HEK293 (cell line): ENCODE data around the gene PRR11.

Experiments used
- CTCF ChIA-PET: fragments of 350-600 bp; formaldehyde crosslinking; extraction: SDS; loops from one replicate; lab custom pipeline; 2021; ENCODE audit warnings: antibody characterized with exemption; lab: Yijun Ruan, JAX
- POLR2A ChIA-PET: fragments of 300-600 bp; formaldehyde crosslinking; extraction: SDS; loops from one replicate; lab custom pipeline; 2020; ENCODE audit warnings: antibody characterized with exemption, inconsistent platforms; lab: Yijun Ruan, JAX
- H3K27ac ChIP-seq: fragments of 200-500 bp; sonication (Bioruptor generic); 2 replicates; pipeline ENCODE4 v1.5.1; 2014; ENCODE audit warnings: low read depth, low read length, control low read depth, inconsistent platforms; ENCODE audit errors: extremely low read depth
- H3K36me3 ChIP-seq, 2 experiments: fragments of 200-500 bp in 1 of 2; sonication (Bioruptor generic) in 1 of 2; 1 replicate in 1 of 2; 2 replicates in 1 of 2; pipeline ENCODE4 v1.5.1; 2014 to 2017; ENCODE audit warnings: inconsistent platforms in 2 of 2, low read length in 2 of 2; ENCODE audit not compliant: control insufficient read depth in 2 of 2, insufficient read depth in 1 of 2
- H3K4me1 ChIP-seq: fragments of 200-500 bp; sonication (Bioruptor generic); 2 replicates; pipeline ENCODE4 v1.5.1; 2014; ENCODE audit warnings: mild to moderate bottlenecking, low read length, inconsistent platforms; ENCODE audit not compliant: control insufficient read depth, insufficient read depth
- H3K4me3 ChIP-seq: 2 replicates; pipeline ENCODE4 v1.5.1; 2011; ENCODE audit warnings: low read depth, mild to moderate bottlenecking, control low read depth, low read length, moderate library complexity
- H3K9me3 ChIP-seq: fragments of 200-500 bp; sonication (Bioruptor generic); 2 replicates; pipeline ENCODE4 v1.5.1; 2014; ENCODE audit warnings: low read depth, low read length, inconsistent platforms; ENCODE audit not compliant: control insufficient read depth, insufficient read depth
- GLI4 ChIP-seq: fragments of 450-650 bp; formaldehyde crosslinking; IDR thresholded peaks from 2 replicates; pipeline ENCODE4 v1.5.1; 2016; ENCODE audit warnings: missing biosample characterization, missing genetic modification characterization
- YY1 ChIP-seq: fragments of 450-650 bp; formaldehyde crosslinking; IDR thresholded peaks from 2 replicates; pipeline ENCODE4 v1.5.1; 2018; ENCODE audit warnings: missing biosample characterization, missing genetic modification characterization
- ZBTB7A ChIP-seq: fragments of 450-650 bp; formaldehyde crosslinking; IDR thresholded peaks from 2 replicates; pipeline ENCODE4 v1.5.1; 2016; ENCODE audit warnings: low read depth, missing biosample characterization, missing genetic modification characterization
- ZFP41 ChIP-seq: fragments of 450-650 bp; formaldehyde crosslinking; IDR thresholded peaks from 2 replicates; pipeline ENCODE4 v1.5.1; 2016; ENCODE audit warnings: missing biosample characterization, missing genetic modification characterization, borderline replicate concordance
- ZFP69B ChIP-seq: fragments of 450-650 bp; formaldehyde crosslinking; IDR thresholded peaks from 2 replicates; pipeline ENCODE4 v1.5.1; 2016; ENCODE audit warnings: missing biosample characterization, missing genetic modification characterization
- ZNF132 ChIP-seq: fragments of 450-650 bp; formaldehyde crosslinking; IDR thresholded peaks from 2 replicates; pipeline ENCODE4 v1.5.1; 2017; ENCODE audit warnings: missing biosample characterization, missing genetic modification characterization, borderline replicate concordance
- ZNF16 ChIP-seq: fragments of 450-650 bp; formaldehyde crosslinking; IDR thresholded peaks from 2 replicates; pipeline ENCODE4 v1.5.1; 2016; ENCODE audit warnings: low read depth, missing biosample characterization, missing genetic modification characterization
- ZNF214 ChIP-seq: fragments of 450-650 bp; formaldehyde crosslinking; IDR thresholded peaks from 2 replicates; pipeline ENCODE4 v1.5.1; 2017; ENCODE audit warnings: missing biosample characterization, mild to moderate bottlenecking, missing genetic modification characterization, borderline replicate concordance
- ZNF223 ChIP-seq: fragments of 450-650 bp; formaldehyde crosslinking; IDR thresholded peaks from 2 replicates; pipeline ENCODE4 v1.5.1; 2016; ENCODE audit warnings: missing biosample characterization, missing genetic modification characterization
- ZNF266 ChIP-seq: fragments of 450-650 bp; formaldehyde crosslinking; IDR thresholded peaks from 2 replicates; pipeline ENCODE4 v1.5.1; 2016; ENCODE audit warnings: missing biosample characterization, missing genetic modification characterization, low read depth
- ZNF391 ChIP-seq: fragments of 450-650 bp; formaldehyde crosslinking; IDR thresholded peaks from 2 replicates; pipeline ENCODE4 v1.5.1; 2016; ENCODE audit warnings: low read depth, missing biosample characterization, missing genetic modification characterization, borderline replicate concordance
- ZNF394 ChIP-seq: fragments of 450-650 bp; formaldehyde crosslinking; IDR thresholded peaks from 2 replicates; pipeline ENCODE4 v1.5.1; 2016; ENCODE audit warnings: missing biosample characterization, missing genetic modification characterization, mild to moderate bottlenecking, moderate library complexity, borderline replicate concordance
- ZNF473 ChIP-seq: fragments of 450-650 bp; formaldehyde crosslinking; IDR thresholded peaks from 2 replicates; pipeline ENCODE4 v1.5.1; 2017; ENCODE audit warnings: missing biosample characterization, missing genetic modification characterization
- ZNF600 ChIP-seq: fragments of 450-650 bp; formaldehyde crosslinking; IDR thresholded peaks from 2 replicates; pipeline ENCODE4 v1.5.1; 2016; ENCODE audit warnings: missing biosample characterization, missing genetic modification characterization
- ZNF664 ChIP-seq: fragments of 450-650 bp; formaldehyde crosslinking; IDR thresholded peaks from 2 replicates; pipeline ENCODE4 v1.5.1; 2016; ENCODE audit warnings: missing biosample characterization, missing genetic modification characterization
- TF ChIP-seq, protein P1 (sequence below): fragments of 450-650 bp; formaldehyde crosslinking; IDR thresholded peaks from 2 replicates; pipeline ENCODE4 v1.5.1; 2016; ENCODE audit warnings: missing biosample characterization, missing genetic modification characterization
- TF ChIP-seq, protein P2 (sequence below): fragments of 450-650 bp; formaldehyde crosslinking; IDR thresholded peaks from 2 replicates; pipeline ENCODE4 v1.5.1; 2016; ENCODE audit warnings: missing biosample characterization, missing genetic modification characterization
- TF ChIP-seq, protein P3 (sequence below): fragments of 450-650 bp; formaldehyde crosslinking; IDR thresholded peaks from 2 replicates; pipeline ENCODE4 v1.5.1; 2016; ENCODE audit warnings: missing biosample characterization, missing genetic modification characterization
- TF ChIP-seq, protein P4 (sequence below): fragments of 450-650 bp; formaldehyde crosslinking; IDR thresholded peaks from 2 replicates; pipeline ENCODE4 v1.5.1; 2016; ENCODE audit warnings: missing biosample characterization, missing genetic modification characterization, low read depth
- TF ChIP-seq, protein P5 (sequence below): fragments of 450-650 bp; formaldehyde crosslinking; conservative IDR thresholded peaks from 2 replicates; pipeline ENCODE4 v1.5.1; 2016; ENCODE audit warnings: low read depth, missing biosample characterization, missing genetic modification characterization

Gene PRR11

DNA sequence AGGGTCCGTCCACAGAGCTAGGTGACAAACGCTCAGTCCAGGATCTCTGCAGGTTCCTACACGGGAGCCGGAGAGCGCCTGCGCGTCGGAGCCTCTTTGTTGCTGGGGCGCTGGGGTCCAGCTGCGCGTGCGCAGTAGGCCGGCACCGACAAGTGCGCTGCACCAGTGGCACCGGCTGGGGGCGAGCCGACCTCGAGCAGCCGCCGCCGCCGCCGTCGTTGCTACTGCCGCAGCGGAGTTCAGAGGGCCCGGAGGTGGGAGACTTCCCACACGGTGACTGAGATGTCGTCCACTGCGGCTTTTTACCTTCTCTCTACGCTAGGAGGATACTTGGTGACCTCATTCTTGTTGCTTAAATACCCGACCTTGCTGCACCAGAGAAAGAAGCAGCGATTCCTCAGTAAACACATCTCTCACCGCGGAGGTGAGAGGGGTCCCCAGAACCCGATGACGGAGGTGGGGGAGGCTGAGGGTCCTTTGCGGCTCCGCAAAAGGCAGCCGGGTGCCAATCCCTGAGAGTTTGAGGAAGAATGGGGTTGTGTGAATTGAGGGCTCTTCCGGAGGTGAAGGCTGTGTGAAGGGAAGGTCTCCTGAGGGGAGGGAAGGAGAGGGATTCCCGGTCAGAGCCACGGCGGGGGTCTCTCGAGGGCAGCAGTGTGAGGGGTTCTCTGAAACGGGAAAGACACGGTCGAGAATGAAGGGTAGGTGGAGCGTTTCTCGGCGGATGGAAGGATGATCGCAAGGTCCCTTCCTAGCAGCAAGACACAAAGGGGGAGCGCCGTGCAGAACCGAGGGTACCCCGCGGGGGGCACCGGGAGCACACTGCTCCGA, 65.0 kb downstream of the PRR11 start, which contains the start of gene GDPD1:
Gene GDPD1, plus strand, starts transcription at position 184 of the 831 bp plus-strand sequence. Its CDS starts 99 bp downstream, at position 283.
- CTCF ChIA-PET = interaction anchor here (0.5 to 2.5 kb wide), 14 partner anchors 9 to 532 kb away, joined by 3 to 11 read pairs (median 3); no protein-coding TSS in a partner anchor
- POLR2A ChIA-PET = interaction anchor here (0.7 to 2.3 kb wide), 10 partner anchors 9 to 114 kb away, joined by 3 to 20 read pairs (median 3); partner anchors contain the start of genes PRR11, SKA2, SMG8 and TRIM37
- H3K36me3 ChIP-seq = peaks cover under 1 to 9% of the 10 kb centered on the region in 2 experiments; a peak in 2 of 3 replicates
- no peaks in the 10 kb centered on the region for H3K9me3 ChIP-seq
- H3K4me3 ChIP-seq = peak within 1 kb of the TSS; percentile 75
- H3K4me1 ChIP-seq = no peaks in the 10 kb centered on the region
- peak within 1 kb of the TSS; percentile 88 for H3K27ac ChIP-seq
- TF ChIP-seq ZNF223 (tag by site-specific recombination) (no peak), ZNF132 (tag by site-specific recombination) (no peak), YY1 (no peak), ZNF473 (no peak), ZNF214 (no peak), ZNF266 (tag by site-specific recombination) (no peak), ZNF394 (tag by site-specific recombination) (peak; percentile 23; the same call in 1 of the 2 replicates), GLI4 (tag by site-specific recombination) (peak; percentile 27; the same call in 1 of the 2 replicates), ZNF16 (tag by site-specific recombination) (no peak; the same call in 1 of the 2 replicates), ZBTB7A (tag by site-specific recombination) (peak; percentile 76; the same call in 1 of the 2 replicates), ZNF600 (tag by site-specific recombination) (peak; percentile 75), ZFP69B (no peak), ZNF391 (tag by site-specific recombination) (0 out of 2 replicates have a peak, but pooled peaks have one; percentile 28), ZNF664 (tag by site-specific recombination) (no peak), ZFP41 (tag by site-specific recombination) (no peak)
- TF ChIP-seq, protein P1, sequence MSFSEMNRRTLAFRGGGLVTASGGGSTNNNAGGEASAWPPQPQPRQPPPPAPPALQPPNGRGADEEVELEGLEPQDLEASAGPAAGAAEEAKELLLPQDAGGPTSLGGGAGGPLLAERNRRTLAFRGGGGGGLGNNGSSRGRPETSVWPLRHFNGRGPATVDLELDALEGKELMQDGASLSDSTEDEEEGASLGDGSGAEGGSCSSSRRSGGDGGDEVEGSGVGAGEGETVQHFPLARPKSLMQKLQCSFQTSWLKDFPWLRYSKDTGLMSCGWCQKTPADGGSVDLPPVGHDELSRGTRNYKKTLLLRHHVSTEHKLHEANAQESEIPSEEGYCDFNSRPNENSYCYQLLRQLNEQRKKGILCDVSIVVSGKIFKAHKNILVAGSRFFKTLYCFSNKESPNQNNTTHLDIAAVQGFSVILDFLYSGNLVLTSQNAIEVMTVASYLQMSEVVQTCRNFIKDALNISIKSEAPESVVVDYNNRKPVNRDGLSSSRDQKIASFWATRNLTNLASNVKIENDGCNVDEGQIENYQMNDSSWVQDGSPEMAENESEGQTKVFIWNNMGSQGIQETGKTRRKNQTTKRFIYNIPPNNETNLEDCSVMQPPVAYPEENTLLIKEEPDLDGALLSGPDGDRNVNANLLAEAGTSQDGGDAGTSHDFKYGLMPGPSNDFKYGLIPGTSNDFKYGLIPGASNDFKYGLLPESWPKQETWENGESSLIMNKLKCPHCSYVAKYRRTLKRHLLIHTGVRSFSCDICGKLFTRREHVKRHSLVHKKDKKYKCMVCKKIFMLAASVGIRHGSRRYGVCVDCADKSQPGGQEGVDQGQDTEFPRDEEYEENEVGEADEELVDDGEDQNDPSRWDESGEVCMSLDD (tag by site-specific recombination) = peak; percentile 95
- TF ChIP-seq, protein P2, sequence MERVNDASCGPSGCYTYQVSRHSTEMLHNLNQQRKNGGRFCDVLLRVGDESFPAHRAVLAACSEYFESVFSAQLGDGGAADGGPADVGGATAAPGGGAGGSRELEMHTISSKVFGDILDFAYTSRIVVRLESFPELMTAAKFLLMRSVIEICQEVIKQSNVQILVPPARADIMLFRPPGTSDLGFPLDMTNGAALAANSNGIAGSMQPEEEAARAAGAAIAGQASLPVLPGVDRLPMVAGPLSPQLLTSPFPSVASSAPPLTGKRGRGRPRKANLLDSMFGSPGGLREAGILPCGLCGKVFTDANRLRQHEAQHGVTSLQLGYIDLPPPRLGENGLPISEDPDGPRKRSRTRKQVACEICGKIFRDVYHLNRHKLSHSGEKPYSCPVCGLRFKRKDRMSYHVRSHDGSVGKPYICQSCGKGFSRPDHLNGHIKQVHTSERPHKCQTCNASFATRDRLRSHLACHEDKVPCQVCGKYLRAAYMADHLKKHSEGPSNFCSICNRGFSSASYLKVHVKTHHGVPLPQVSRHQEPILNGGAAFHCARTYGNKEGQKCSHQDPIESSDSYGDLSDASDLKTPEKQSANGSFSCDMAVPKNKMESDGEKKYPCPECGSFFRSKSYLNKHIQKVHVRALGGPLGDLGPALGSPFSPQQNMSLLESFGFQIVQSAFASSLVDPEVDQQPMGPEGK (tag by site-specific recombination) = peak; percentile 83
- TF ChIP-seq, protein P3, sequence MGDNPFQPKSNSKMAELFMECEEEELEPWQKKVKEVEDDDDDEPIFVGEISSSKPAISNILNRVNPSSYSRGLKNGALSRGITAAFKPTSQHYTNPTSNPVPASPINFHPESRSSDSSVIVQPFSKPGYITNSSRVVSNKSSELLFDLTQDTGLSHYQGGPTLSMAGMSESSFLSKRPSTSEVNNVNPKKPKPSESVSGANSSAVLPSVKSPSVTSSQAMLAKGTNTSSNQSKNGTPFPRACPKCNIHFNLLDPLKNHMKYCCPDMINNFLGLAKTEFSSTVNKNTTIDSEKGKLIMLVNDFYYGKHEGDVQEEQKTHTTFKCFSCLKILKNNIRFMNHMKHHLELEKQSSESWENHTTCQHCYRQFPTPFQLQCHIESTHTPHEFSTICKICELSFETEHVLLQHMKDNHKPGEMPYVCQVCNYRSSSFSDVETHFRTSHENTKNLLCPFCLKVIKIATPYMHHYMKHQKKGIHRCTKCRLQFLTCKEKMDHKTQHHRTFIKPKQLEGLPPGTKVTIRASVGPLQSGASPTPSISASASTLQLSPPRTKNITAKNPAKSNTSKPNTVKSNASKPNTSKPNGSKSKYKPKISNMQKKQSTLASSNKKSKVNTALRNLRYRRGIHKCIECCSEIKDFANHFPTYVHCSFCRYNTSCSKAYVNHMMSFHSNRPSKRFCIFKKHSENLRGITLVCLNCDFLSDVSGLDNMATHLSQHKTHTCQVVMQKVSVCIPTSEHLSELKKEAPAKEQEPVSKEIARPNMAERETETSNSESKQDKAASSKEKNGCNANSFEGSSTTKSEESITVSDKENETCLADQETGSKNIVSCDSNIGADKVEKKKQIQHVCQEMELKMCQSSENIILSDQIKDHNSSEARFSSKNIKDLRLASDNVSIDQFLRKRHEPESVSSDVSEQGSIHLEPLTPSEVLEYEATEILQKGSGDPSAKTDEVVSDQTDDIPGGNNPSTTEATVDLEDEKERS (tag by site-specific recombination) = no peak
- TF ChIP-seq, protein P4, sequence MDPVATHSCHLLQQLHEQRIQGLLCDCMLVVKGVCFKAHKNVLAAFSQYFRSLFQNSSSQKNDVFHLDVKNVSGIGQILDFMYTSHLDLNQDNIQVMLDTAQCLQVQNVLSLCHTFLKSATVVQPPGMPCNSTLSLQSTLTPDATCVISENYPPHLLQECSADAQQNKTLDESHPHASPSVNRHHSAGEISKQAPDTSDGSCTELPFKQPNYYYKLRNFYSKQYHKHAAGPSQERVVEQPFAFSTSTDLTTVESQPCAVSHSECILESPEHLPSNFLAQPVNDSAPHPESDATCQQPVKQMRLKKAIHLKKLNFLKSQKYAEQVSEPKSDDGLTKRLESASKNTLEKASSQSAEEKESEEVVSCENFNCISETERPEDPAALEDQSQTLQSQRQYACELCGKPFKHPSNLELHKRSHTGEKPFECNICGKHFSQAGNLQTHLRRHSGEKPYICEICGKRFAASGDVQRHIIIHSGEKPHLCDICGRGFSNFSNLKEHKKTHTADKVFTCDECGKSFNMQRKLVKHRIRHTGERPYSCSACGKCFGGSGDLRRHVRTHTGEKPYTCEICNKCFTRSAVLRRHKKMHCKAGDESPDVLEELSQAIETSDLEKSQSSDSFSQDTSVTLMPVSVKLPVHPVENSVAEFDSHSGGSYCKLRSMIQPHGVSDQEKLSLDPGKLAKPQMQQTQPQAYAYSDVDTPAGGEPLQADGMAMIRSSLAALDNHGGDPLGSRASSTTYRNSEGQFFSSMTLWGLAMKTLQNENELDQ = no peak
- TF ChIP-seq, protein P5, sequence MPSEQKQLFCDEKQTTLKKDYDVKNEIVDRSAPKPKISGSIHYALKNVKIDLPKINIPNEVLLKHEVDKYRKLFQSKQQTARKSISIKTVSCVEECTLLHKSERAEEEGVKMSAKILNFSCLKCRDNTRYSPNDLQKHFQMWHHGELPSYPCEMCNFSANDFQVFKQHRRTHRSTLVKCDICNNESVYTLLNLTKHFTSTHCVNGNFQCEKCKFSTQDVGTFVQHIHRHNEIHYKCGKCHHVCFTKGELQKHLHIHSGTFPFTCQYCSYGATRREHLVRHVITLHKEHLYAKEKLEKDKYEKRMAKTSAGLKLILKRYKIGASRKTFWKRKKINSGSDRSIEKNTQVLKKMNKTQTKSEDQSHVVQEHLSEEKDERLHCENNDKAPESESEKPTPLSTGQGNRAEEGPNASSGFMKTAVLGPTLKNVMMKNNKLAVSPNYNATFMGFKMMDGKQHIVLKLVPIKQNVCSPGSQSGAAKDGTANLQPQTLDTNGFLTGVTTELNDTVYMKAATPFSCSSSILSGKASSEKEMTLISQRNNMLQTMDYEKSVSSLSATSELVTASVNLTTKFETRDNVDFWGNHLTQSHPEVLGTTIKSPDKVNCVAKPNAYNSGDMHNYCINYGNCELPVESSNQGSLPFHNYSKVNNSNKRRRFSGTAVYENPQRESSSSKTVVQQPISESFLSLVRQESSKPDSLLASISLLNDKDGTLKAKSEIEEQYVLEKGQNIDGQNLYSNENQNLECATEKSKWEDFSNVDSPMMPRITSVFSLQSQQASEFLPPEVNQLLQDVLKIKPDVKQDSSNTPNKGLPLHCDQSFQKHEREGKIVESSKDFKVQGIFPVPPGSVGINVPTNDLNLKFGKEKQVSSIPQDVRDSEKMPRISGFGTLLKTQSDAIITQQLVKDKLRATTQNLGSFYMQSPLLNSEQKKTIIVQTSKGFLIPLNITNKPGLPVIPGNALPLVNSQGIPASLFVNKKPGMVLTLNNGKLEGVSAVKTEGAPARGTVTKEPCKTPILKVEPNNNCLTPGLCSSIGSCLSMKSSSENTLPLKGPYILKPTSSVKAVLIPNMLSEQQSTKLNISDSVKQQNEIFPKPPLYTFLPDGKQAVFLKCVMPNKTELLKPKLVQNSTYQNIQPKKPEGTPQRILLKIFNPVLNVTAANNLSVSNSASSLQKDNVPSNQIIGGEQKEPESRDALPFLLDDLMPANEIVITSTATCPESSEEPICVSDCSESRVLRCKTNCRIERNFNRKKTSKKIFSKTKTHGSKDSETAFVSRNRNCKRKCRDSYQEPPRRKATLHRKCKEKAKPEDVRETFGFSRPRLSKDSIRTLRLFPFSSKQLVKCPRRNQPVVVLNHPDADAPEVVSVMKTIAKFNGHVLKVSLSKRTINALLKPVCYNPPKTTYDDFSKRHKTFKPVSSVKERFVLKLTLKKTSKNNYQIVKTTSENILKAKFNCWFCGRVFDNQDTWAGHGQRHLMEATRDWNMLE (tag by site-specific recombination) = 0 out of 2 replicates have a peak, but pooled peaks have one; percentile 17
